Measurements from ENCODE around the gene NPHS2.

Gene NPHS2

GRCh38 chr1:179591253-179591591 is 15.5 kb upstream of the NPHS2 start:
- no peak for DNase-seq (ENCODE audit: insufficient read length, low spot score)
- TF ChIP-seq, protein P1, sequence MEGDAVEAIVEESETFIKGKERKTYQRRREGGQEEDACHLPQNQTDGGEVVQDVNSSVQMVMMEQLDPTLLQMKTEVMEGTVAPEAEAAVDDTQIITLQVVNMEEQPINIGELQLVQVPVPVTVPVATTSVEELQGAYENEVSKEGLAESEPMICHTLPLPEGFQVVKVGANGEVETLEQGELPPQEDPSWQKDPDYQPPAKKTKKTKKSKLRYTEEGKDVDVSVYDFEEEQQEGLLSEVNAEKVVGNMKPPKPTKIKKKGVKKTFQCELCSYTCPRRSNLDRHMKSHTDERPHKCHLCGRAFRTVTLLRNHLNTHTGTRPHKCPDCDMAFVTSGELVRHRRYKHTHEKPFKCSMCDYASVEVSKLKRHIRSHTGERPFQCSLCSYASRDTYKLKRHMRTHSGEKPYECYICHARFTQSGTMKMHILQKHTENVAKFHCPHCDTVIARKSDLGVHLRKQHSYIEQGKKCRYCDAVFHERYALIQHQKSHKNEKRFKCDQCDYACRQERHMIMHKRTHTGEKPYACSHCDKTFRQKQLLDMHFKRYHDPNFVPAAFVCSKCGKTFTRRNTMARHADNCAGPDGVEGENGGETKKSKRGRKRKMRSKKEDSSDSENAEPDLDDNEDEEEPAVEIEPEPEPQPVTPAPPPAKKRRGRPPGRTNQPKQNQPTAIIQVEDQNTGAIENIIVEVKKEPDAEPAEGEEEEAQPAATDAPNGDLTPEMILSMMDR (IDR thresholded peaks at IDR 0.05; ENCODE audit: insufficient read depth, missing control alignments): no peak
- no peak for FAIRE-seq

DNA sequence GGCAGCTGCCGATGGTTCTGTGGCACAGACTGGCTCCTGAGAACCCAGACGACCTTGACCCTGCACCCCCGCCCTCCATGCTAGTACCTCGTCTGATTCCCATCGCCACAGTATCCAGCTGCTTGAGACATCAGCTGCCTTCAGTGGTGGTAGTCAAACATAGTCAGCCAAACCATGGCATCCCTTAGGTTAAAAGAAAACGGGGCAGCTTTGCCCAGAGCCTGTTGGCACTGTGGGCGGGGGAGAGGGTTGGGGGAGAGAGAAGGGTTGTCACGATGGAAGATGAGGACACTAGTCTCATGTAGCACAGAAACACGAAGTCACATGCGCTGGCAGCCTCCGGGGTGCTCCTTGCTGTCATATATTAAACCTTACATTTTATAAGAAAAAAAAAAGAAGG is 14.9 kb upstream of the NPHS2 start:
- DNase-seq (ENCODE audit: insufficient read length, low spot score): no peak
- TF ChIP-seq, protein P1 (IDR thresholded peaks at IDR 0.05; ENCODE audit: insufficient read depth, missing control alignments): no peak
- no peak for FAIRE-seq

- FAIRE-seq: no peak
- no peak for DNase-seq (ENCODE audit: insufficient read length, low spot score)
- TF ChIP-seq, protein P1 (IDR thresholded peaks at IDR 0.05; ENCODE audit: insufficient read depth, missing control alignments): no peak
Observed at GRCh38 chr1:179589509-179589908, 13.8 kb upstream of the NPHS2 start.

DNA sequence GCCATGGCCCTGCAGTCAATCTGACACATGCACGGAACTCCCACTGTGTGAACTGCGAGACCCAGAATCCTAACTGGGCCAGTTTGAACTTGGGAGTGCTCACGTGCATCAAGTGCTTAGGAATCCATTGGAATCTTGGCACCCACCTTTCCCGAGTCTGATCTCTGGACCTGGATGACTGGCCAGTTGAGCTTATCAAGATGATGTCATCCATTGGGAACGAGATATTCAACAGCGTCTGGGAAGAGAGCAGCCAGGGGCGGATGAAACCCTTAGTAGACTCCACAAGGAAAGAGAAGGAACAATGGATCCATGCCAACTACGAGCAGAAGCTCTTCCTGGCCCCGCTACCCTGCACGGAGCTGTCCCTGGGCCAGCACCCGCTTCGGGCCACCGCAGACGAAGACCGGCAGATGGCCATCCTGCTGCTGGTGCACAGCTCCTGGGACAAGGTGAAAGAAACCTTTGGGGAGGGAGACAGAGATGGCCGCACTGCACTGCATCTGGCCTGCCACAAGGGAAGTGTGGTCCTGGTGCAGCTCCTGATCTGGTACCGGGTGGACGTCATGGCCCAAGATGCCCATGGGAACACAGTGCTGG is 12.8 kb upstream of the NPHS2 start:
- TF ChIP-seq, protein P1 (IDR thresholded peaks at IDR 0.05; ENCODE audit: insufficient read depth, missing control alignments): no peak
- FAIRE-seq: no peak
- DNase-seq (ENCODE audit: insufficient read length, low spot score): no peak

- no peak for FAIRE-seq
- DNase-seq (ENCODE audit: insufficient read length, low spot score): no peak
- TF ChIP-seq, protein P1 (IDR thresholded peaks at IDR 0.05; ENCODE audit: insufficient read depth, missing control alignments): no peak
Observed at GRCh38 chr1:179587336-179587735, 11.6 kb upstream of the NPHS2 start.

DNA sequence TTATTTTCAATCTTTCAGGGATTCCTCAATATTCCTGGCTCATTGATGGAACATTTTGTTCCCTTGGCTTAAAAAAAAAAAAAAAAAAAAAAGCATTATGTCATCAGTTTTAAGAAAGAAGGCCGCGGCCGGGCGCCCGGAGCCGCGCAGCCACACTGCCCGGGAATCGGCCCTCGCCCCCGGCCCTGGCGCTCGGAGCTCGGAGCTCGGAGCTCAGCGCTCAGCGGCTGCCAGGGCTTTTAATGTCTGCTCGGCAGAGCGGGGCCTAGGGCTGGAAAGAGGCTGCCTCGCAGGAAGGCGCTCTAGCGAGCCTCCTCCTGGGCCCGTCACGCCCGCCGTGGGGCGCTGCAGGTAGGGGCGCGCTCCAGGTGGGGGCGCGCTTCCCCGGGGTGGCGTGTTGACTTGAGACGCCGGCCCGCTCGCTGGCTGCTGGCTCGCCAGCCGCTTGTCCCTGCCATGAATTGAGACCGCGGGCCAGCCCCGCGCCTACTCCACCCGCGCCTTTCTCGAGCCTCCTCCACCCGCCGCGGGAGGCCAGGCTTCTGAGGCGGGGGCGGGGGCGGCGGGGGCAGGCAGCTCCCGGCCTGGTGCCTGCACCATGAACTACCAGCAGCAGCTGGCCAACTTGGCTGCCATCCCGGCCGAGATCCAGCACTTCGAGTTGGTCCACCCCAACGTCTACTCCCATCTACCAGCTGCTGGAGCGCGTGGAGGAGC is 10.5 kb upstream of the NPHS2 start:
- TF ChIP-seq, protein P1 (IDR thresholded peaks at IDR 0.05; ENCODE audit: insufficient read depth, missing control alignments): no peak
- no peak for DNase-seq (ENCODE audit: insufficient read length, low spot score)
- FAIRE-seq: no peak

- TF ChIP-seq, protein P1 (IDR thresholded peaks at IDR 0.05; ENCODE audit: insufficient read depth, missing control alignments): no peak
- DNase-seq (ENCODE audit: insufficient read length, low spot score): no peak
- no peak for FAIRE-seq
Observed at GRCh38 chr1:179583771-179584320, 8.1 kb upstream of the NPHS2 start.
